SKM-1 treated with dmso at 0.1 percent for 144 hours (cell line): ENCODE results near the gene TFEC.
A peak's percentile ranks its signal among the peaks of the same experiment; 100 is the strongest.
"Not testable (repeated sequence)": the region's sequence is repeated elsewhere in the genome, so short reads cannot be mapped to it uniquely, and the experiment has no call there.

Experiments used
- DNase-seq: peaks from one replicate; lab custom pipeline; 2025; ENCODE audit not compliant: unreplicated experiment; lab: John Stamatoyannopoulos, UW

TFEC gene

GRCh38 chr7:115932880-115933279 is 97.7 kb downstream of the TFEC start:
- no peak for DNase-seq

GRCh38 chr7:115930184-115930583 is 100.4 kb downstream of the TFEC start:
- DNase-seq, result not testable (repeated sequence)

GRCh38 chr7:115929736-115930135 is 100.8 kb downstream of the TFEC start:
- not testable (repeated sequence) for DNase-seq

GRCh38 chr7:115924411-115924810 is 106.2 kb downstream of the TFEC start:
- no peak for DNase-seq

GRCh38 chr7:115920367-115920766 is 110.2 kb downstream of the TFEC start:
- no peak for DNase-seq

GRCh38 chr7:115914951-115915350 is 115.6 kb downstream of the TFEC start:
- DNase-seq, result no peak

- no peak for DNase-seq
Measured at GRCh38 chr7:115911465-115911864, 119.1 kb downstream of the TFEC start.

GRCh38 chr7:115910541-115911164 is 119.9 kb downstream of the TFEC start:
- DNase-seq, result peak; percentile 79

- DNase-seq, result no peak
Measured at GRCh38 chr7:115906731-115907130, 123.8 kb downstream of the TFEC start.

- no peak for DNase-seq
Measured at GRCh38 chr7:115889669-115889984, 140.9 kb downstream of the TFEC start.

GRCh38 chr7:115888981-115889668 is 141.4 kb downstream of the TFEC start:
- DNase-seq, result no peak

- DNase-seq, result no peak
Measured at GRCh38 chr7:115885550-115885949, 145.0 kb downstream of the TFEC start.
